ENCODE data around the gene KCNAB1.

Gene KCNAB1

DNA sequence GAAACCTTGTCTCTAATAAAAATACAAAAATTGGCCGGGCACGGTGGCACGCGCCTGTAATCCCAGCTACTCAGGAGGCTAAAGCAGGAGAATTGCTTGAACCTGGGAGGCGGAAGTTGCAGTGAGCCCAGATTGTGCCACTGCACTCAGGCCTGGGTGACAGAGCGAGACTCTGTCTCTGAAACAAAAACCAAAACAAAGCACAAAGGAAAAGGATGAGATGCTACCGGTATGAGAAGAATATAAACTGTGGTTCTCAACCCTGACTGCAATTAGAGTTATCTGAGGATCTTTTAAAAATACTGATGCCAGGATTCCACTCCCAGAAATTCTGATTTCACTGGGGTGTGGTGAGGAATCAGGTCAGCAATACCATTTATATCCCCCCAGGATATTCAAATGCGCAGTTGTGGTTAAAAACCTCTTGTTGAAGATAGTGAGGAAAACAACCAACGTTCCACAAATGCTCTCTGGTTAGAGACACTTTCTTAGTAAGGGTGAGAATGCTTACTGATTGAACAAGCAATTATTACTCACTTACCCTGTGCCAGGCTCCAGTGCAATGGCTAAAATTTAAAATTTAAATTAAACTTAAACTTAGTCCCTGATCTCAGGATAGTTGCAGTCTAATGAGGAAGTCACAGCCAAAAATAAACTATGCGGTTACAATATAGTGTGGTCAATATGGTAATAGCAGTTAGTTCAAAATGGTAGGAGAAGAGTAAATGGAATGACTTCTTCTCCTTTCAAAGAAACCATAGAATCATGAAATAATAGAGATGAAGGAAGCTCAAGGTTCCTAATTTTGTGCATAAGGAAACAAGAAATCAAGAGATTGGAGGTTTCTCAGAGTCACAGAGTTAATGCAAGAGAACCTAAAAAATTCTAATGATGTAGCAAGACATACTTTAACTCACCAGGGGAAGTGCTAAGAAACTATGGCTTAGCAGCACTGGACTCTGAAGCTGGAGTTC lies 325.0 kb downstream of the KCNAB1 start:
- WGBS (ENCODE audit: insufficient coverage): 91% methylated on average over 8 of the region's 10 CpGs
- H3K27me3 ChIP-seq (replicated peaks in 2 of 5; ENCODE audit: control insufficient read depth in 4 of 5, insufficient read depth in 5 of 5, low read length in 4 of 5): no peaks in the 10 kb centered on the region
- no peaks in the 10 kb centered on the region for H3K36me3 ChIP-seq (ENCODE audit: control insufficient read depth in 4 of 4, insufficient read depth in 4 of 4, low read length in 3 of 4)
- H3K4me3 ChIP-seq (ENCODE audit: control insufficient read depth in 1 of 7, extremely low read depth in 1 of 7, insufficient read depth in 4 of 7, low read depth in 2 of 7, low read length in 6 of 7): no peak overlapping the region
- peak in 2 of 3 donors; percentile 41 to 55 for DNase-seq
- H3K9me3 ChIP-seq (ENCODE audit: control extremely low read depth in 1 of 5, control insufficient read depth in 4 of 5, insufficient read depth in 2 of 5, low read depth in 1 of 5, low read length in 4 of 5): no peaks in the 10 kb centered on the region
- no peak overlapping the region for H3K27ac ChIP-seq (ENCODE audit: insufficient read depth in 1 of 2, low read depth in 1 of 2, low read length in 2 of 2, poor library complexity in 1 of 2, severe bottlenecking in 2 of 2)
- H3K4me1 ChIP-seq (ENCODE audit: control extremely low read depth in 1 of 4, control insufficient read depth in 4 of 4, insufficient read depth in 4 of 4, low read length in 3 of 4): peaks cover 0 to 13% (median 1%) of the 10 kb centered on the region in 4 experiments
- ChIA-PET POLR2A (no interaction called here), CTCF (interaction anchor here (1.2 to 2.0 kb wide), 2 partner anchors 63 to 64 kb away, joined by 4 to 8 read pairs; no protein-coding TSS in a partner anchor)

DNA sequence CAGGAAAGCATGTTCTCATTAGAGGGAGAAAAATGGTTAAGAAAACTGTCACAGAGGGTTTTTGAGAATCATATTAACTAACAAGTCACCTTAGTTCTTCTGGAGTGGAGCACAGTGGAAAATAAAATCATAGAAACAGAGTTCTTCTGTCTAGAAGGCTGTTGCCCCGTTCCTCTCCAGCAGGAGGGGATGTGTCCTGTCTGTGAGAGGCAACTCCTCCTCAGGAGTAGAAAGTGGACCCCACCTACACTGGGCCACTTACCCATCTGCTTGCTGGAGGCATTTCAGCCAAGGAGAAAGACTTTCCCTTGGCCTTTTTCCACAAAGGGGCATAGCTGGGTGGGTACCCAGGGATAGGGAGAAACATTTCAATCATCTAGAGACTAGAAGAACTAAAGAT lies 327.9 kb downstream of the KCNAB1 start:
- ChIA-PET CTCF (interaction anchor here (0.6 to 3.9 kb wide), 9 partner anchors 12 to 635 kb away, joined by 3 to 31 read pairs (median 4); no protein-coding TSS in a partner anchor), POLR2A (no interaction called here)
- peak; percentile 38 to 66 (median 63) for DNase-seq
- Histone ChIP-seq H3K9me3 (ENCODE audit: control extremely low read depth in 1 of 5, control insufficient read depth in 4 of 5, insufficient read depth in 2 of 5, low read depth in 1 of 5, low read length in 4 of 5) (no peaks in the 10 kb centered on the region), H3K4me1 (ENCODE audit: control extremely low read depth in 1 of 4, control insufficient read depth in 4 of 4, insufficient read depth in 4 of 4, low read length in 3 of 4) (peaks cover 0 to 13% (median 1%) of the 10 kb centered on the region in 4 experiments), H3K36me3 (ENCODE audit: control insufficient read depth in 4 of 4, insufficient read depth in 4 of 4, low read length in 3 of 4) (no peaks in the 10 kb centered on the region), H3K27me3 (replicated peaks in 2 of 5; ENCODE audit: control insufficient read depth in 4 of 5, insufficient read depth in 5 of 5, low read length in 4 of 5) (no peaks in the 10 kb centered on the region), H3K27ac (ENCODE audit: insufficient read depth in 1 of 2, low read depth in 1 of 2, low read length in 2 of 2, poor library complexity in 1 of 2, severe bottlenecking in 2 of 2) (no peak overlapping the region), H3K4me3 (ENCODE audit: control insufficient read depth in 1 of 7, extremely low read depth in 1 of 7, insufficient read depth in 4 of 7, low read depth in 2 of 7, low read length in 6 of 7) (no peak overlapping the region)
- WGBS (ENCODE audit: insufficient coverage): 40% methylated on average over 1 of the region's 1 CpG

- H3K9me3 ChIP-seq (ENCODE audit: control extremely low read depth in 1 of 5, control insufficient read depth in 4 of 5, insufficient read depth in 2 of 5, low read depth in 1 of 5, low read length in 4 of 5): no peaks in the 10 kb centered on the region
- no peak overlapping the region for H3K4me3 ChIP-seq (ENCODE audit: control insufficient read depth in 1 of 7, extremely low read depth in 1 of 7, insufficient read depth in 4 of 7, low read depth in 2 of 7, low read length in 6 of 7)
- 10% methylated on average over 1 of the region's 2 CpGs for WGBS (ENCODE audit: insufficient coverage)
- CTCF ChIA-PET: interaction anchor here (0.6 to 3.9 kb wide), 27 partner anchors 8 to 686 kb away, joined by 3 to 31 read pairs (median 4); no protein-coding TSS in a partner anchor
- H3K27me3 ChIP-seq (replicated peaks in 2 of 5; ENCODE audit: control insufficient read depth in 4 of 5, insufficient read depth in 5 of 5, low read length in 4 of 5): no peaks in the 10 kb centered on the region
- POLR2A ChIA-PET: interaction anchor here (0.6 kb wide), 1 partner anchor 59 kb away, joined by 3 read pairs; no protein-coding TSS in a partner anchor
- H3K4me1 ChIP-seq (ENCODE audit: control extremely low read depth in 1 of 4, control insufficient read depth in 4 of 4, insufficient read depth in 4 of 4, low read length in 3 of 4): peaks cover 0 to 13% (median 1%) of the 10 kb centered on the region in 4 experiments
- H3K27ac ChIP-seq (ENCODE audit: insufficient read depth in 1 of 2, low read depth in 1 of 2, low read length in 2 of 2, poor library complexity in 1 of 2, severe bottlenecking in 2 of 2): no peak overlapping the region
- peak; percentile 38 to 48 (median 39) for DNase-seq
- H3K36me3 ChIP-seq (ENCODE audit: control insufficient read depth in 4 of 4, insufficient read depth in 4 of 4, low read length in 3 of 4): no peaks in the 10 kb centered on the region
These were observed 329.6 kb downstream of the KCNAB1 start for GRCh38 chr3:156449710-156450574.

GRCh38 chr3:156455839-156456238 lies 335.5 kb downstream of the KCNAB1 start:
- 100% methylated on average over 1 of the region's 4 CpGs for WGBS (ENCODE audit: insufficient coverage)
- Histone ChIP-seq H3K36me3 (ENCODE audit: control insufficient read depth in 4 of 4, insufficient read depth in 4 of 4, low read length in 3 of 4) (no peaks in the 10 kb centered on the region), H3K27me3 (replicated peaks in 2 of 5; ENCODE audit: control insufficient read depth in 4 of 5, insufficient read depth in 5 of 5, low read length in 4 of 5) (no peaks in the 10 kb centered on the region), H3K9me3 (ENCODE audit: control extremely low read depth in 1 of 5, control insufficient read depth in 4 of 5, insufficient read depth in 2 of 5, low read depth in 1 of 5, low read length in 4 of 5) (no peaks in the 10 kb centered on the region), H3K4me3 (ENCODE audit: control insufficient read depth in 1 of 7, extremely low read depth in 1 of 7, insufficient read depth in 4 of 7, low read depth in 2 of 7, low read length in 6 of 7) (no peak overlapping the region), H3K27ac (ENCODE audit: insufficient read depth in 1 of 2, low read depth in 1 of 2, low read length in 2 of 2, poor library complexity in 1 of 2, severe bottlenecking in 2 of 2) (no peak overlapping the region), H3K4me1 (ENCODE audit: control extremely low read depth in 1 of 4, control insufficient read depth in 4 of 4, insufficient read depth in 4 of 4, low read length in 3 of 4) (peaks cover 0 to 9% (median 5%) of the 10 kb centered on the region in 4 experiments)
- POLR2A ChIA-PET: no interaction called here
- DNase-seq: no peak
- CTCF ChIA-PET: interaction anchor here (1.6 kb wide), 1 partner anchor 52 kb away, joined by 3 read pairs; no protein-coding TSS in a partner anchor

- Histone ChIP-seq H3K4me1 (ENCODE audit: control extremely low read depth in 1 of 4, control insufficient read depth in 4 of 4, insufficient read depth in 4 of 4, low read length in 3 of 4) (peaks cover 0 to 9% (median 5%) of the 10 kb centered on the region in 4 experiments), H3K27me3 (replicated peaks in 2 of 5; ENCODE audit: control insufficient read depth in 4 of 5, insufficient read depth in 5 of 5, low read length in 4 of 5) (no peaks in the 10 kb centered on the region), H3K4me3 (ENCODE audit: control insufficient read depth in 1 of 7, extremely low read depth in 1 of 7, insufficient read depth in 4 of 7, low read depth in 2 of 7, low read length in 6 of 7) (no peak overlapping the region), H3K9me3 (ENCODE audit: control extremely low read depth in 1 of 5, control insufficient read depth in 4 of 5, insufficient read depth in 2 of 5, low read depth in 1 of 5, low read length in 4 of 5) (no peaks in the 10 kb centered on the region), H3K27ac (ENCODE audit: insufficient read depth in 1 of 2, low read depth in 1 of 2, low read length in 2 of 2, poor library complexity in 1 of 2, severe bottlenecking in 2 of 2) (no peak overlapping the region), H3K36me3 (ENCODE audit: control insufficient read depth in 4 of 4, insufficient read depth in 4 of 4, low read length in 3 of 4) (no peaks in the 10 kb centered on the region)
- DNase-seq: no peak
- ChIA-PET POLR2A (no interaction called here), CTCF (interaction anchor here (1.4 to 1.6 kb wide), 2 partner anchors 25 to 51 kb away, joined by 3 read pairs; no protein-coding TSS in a partner anchor)
- 82% methylated on average over 4 of the region's 5 CpGs for WGBS (ENCODE audit: insufficient coverage)
These were observed 336.4 kb downstream of the KCNAB1 start for GRCh38 chr3:156456771-156457224.

DNA sequence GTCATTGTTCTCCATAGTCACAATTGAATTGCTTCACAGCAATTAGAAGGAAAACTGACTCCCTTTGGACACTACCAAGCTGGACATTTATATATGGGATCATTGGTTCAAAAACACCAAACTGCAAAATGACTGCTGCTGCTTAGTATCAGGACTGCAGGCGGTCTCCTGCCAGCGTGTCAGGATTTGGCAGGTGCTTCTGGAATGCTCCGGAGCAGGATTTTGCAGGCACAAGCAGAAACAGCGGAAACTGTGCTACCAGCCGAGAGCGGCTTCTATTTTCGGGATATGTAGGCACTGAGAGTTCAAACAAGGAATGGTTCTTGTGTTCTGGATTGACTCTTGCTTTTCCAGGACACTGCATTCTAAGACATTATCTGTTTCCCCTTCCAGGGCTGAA lies 339.1 kb downstream of the KCNAB1 start:
- DNase-seq: no peak
- WGBS (ENCODE audit: insufficient coverage): 97% methylated on average over 7 of the region's 7 CpGs
- POLR2A ChIA-PET: no interaction called here
- Histone ChIP-seq H3K27me3 (replicated peaks in 2 of 5; ENCODE audit: control insufficient read depth in 4 of 5, insufficient read depth in 5 of 5, low read length in 4 of 5) (no peaks in the 10 kb centered on the region), H3K27ac (ENCODE audit: insufficient read depth in 1 of 2, low read depth in 1 of 2, low read length in 2 of 2, poor library complexity in 1 of 2, severe bottlenecking in 2 of 2) (no peak overlapping the region), H3K4me3 (ENCODE audit: control insufficient read depth in 1 of 7, extremely low read depth in 1 of 7, insufficient read depth in 4 of 7, low read depth in 2 of 7, low read length in 6 of 7) (no peak overlapping the region), H3K9me3 (ENCODE audit: control extremely low read depth in 1 of 5, control insufficient read depth in 4 of 5, insufficient read depth in 2 of 5, low read depth in 1 of 5, low read length in 4 of 5) (no peaks in the 10 kb centered on the region), H3K4me1 (ENCODE audit: control extremely low read depth in 1 of 4, control insufficient read depth in 4 of 4, insufficient read depth in 4 of 4, low read length in 3 of 4) (peaks cover 0 to 9% (median 5%) of the 10 kb centered on the region in 4 experiments), H3K36me3 (ENCODE audit: control insufficient read depth in 4 of 4, insufficient read depth in 4 of 4, low read length in 3 of 4) (no peaks in the 10 kb centered on the region)
- CTCF ChIA-PET: interaction anchor here (1.6 to 3.9 kb wide), 2 partner anchors 10 to 307 kb away, joined by 5 to 23 read pairs; no protein-coding TSS in a partner anchor
